Activated naive CD4-positive, alpha-beta T cell treated with anti-CD3 and anti-CD28 coated beads, Interleukin-2, amount 50 U/mL, for 16 hours (primary cell): ENCODE results near the gene SLC39A13.

Source experiments
- DNase-seq: peaks from one replicate; pipeline ENCODE4 v3.0.0-alpha.2; 2020

Gene SLC39A13

GRCh38 chr11:47406896-47407745 is 1.3 kb upstream of the SLC39A13 start:
- no peak for DNase-seq

GRCh38 chr11:47408598-47409439 is 429 bp downstream of the SLC39A13 start:
- no peak for DNase-seq

GRCh38 chr11:47409440-47410369 is 1.3 kb downstream of the SLC39A13 start:
- no peak for DNase-seq

GRCh38 chr11:47410370-47411264 is 2.2 kb downstream of the SLC39A13 start:
- no peak for DNase-seq

- peak; percentile 61 for DNase-seq
Measured at GRCh38 chr11:47411884-47412746, 3.7 kb downstream of the SLC39A13 start.

GRCh38 chr11:47413351-47413750 is 5.0 kb downstream of the SLC39A13 start:
- no peak for DNase-seq

GRCh38 chr11:47413908-47414684 is 5.7 kb downstream of the SLC39A13 start:
- no peak for DNase-seq

- DNase-seq: no peak
Measured at GRCh38 chr11:47414685-47415070, 6.3 kb downstream of the SLC39A13 start.

GRCh38 chr11:47415091-47415854 is 6.9 kb downstream of the SLC39A13 start:
- no peak for DNase-seq

GRCh38 chr11:47415949-47416472 is 7.6 kb downstream of the SLC39A13 start:
- no peak for DNase-seq

GRCh38 chr11:47417712-47418111 is 9.3 kb downstream of the SLC39A13 start:
- no peak for DNase-seq

GRCh38 chr11:47418454-47419259 is 10.3 kb downstream of the SLC39A13 start:
- no peak for DNase-seq

- DNase-seq: no peak
Measured at GRCh38 chr11:47425611-47426010, 17.2 kb downstream of the SLC39A13 start.

GRCh38 chr11:47426062-47426956 is 17.9 kb downstream of the SLC39A13 start, which contains the start of gene PSMC3:
Gene PSMC3, minus strand, starts transcription at chr11:47426439. Its CDS starts 160 bp downstream, at chr11:47426279.
- DNase-seq: peak; percentile 99

GRCh38 chr11:47430524-47430923 is 22.1 kb downstream of the SLC39A13 start:
- DNase-seq: no peak

- no peak for DNase-seq
Measured at GRCh38 chr11:47431356-47432083, 23.1 kb downstream of the SLC39A13 start.
